HG03342 (cell line): ENCODE data around the gene CALML4.
"Not testable (repeated sequence)": the region's sequence is repeated elsewhere in the genome, so short reads cannot be mapped to it uniquely, and the experiment has no call there.

Experiments
- ATAC-seq: cut with Tn5 transposase; IDR thresholded peaks from one replicate; pipeline ENCODE4 v1.9.1; 2021; ENCODE audit warnings: mild to moderate bottlenecking, moderate library complexity; ENCODE audit not compliant: unreplicated experiment

Gene CALML4

DNA sequence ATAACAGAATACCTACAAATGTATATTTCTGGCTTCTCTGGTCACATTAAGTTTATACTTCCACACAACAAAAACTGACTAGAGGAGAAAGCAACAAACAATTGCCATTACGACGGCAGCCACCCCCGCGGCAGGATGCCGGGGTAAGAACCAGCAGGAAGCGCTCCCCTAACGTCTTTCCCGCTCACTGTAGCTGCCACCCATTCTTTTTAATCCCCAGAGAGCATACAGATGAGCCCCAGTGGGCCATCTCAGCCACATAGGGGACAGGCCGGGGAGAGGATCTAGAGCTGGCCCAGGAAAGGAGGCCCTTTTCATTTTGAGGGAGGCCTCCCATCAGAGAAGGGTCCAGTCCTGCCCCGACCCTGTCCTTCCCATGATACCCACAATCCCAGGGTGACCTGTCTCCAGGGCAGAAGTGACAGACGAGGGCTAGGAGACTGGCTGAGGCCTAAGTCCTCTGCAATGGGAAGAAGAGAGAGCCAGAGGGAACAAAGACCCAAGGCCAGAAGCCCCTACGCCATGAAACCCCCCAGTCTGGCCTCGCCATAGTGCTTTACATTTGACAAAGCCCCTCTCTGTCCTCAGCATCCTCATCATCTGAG lies 3.6 kb upstream of the CALML4 start:
- no peak for ATAC-seq

DNA sequence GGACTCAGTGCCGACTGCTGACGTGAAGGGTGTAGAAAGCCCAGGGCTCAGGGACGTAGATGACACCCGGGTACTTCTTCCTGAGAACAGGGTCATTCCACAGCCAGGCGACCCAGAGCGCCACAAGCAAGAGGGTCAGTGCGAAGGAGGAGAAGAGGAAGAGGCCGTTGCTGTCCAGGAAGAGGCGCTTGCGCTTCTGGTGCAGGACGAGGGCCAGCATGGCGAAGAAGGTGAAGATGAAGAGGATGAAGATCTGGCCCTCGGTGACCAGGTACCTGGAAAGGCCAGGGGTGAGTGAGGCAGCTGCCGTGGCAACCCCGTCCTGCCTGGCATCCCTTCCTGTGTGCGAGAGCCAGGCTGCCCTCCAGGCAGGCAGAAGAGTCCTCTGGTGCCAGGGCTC lies 3.0 kb upstream of the CALML4 start:
- ATAC-seq = no peak

DNA sequence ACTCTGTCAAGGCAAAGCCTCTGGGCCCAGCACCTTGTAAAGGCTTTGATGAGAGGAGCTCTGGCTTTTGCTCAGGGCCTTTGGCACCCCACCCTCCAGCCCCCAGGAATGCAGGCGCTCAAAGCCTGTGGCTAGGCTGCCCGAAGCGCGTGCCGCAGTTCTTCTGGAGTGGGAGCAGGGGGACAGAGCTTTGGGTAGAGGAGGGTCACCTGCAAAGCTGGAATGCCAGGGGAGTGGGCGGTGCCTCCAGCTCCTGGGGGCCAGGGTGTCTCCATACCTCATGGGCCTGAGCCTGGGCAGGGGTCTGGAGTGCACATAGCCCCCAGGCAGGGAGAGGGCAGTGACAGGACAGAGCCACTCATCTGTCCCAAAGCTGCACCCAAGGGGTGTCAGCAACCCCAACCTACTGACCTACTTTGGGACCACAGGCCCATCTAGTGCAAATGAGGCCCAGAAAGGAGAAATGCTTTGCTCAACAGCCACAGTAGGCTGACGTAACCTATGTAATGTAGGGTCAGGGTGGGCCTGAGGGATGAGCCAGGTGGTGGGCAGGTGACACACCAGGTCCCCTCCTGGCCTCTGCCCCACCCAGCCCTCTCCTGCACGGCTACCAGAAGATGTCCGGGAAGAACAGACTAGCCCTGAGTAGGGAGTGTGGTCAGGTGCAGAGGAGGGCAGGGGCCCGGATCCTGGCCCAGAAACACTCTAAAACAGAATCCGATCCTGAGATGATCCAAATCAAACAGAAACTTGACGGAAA lies 2.2 kb upstream of the CALML4 start:
- no peak for ATAC-seq

DNA sequence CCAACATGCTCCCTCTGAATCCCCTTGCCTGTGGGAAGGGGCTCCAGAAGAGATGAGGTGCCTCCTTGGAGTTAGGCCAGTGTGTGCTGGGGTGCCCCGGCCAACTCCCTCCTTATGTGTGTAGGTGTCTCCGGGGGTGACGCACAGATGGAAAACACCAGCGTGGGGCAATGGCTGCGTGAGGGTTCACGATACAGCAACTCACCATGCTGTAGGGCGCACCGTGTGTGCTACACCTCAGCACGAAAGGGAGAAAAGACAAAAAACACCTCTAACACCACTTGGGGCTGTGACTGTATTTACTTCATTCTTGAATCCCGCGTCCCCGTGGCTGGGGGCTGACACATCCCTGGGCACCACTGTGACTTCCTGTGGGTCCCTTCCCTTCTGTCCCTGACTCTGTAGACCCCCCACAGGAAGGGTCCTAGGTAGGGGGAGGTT lies 1.6 kb upstream of the CALML4 start:
- no peak for ATAC-seq

DNA sequence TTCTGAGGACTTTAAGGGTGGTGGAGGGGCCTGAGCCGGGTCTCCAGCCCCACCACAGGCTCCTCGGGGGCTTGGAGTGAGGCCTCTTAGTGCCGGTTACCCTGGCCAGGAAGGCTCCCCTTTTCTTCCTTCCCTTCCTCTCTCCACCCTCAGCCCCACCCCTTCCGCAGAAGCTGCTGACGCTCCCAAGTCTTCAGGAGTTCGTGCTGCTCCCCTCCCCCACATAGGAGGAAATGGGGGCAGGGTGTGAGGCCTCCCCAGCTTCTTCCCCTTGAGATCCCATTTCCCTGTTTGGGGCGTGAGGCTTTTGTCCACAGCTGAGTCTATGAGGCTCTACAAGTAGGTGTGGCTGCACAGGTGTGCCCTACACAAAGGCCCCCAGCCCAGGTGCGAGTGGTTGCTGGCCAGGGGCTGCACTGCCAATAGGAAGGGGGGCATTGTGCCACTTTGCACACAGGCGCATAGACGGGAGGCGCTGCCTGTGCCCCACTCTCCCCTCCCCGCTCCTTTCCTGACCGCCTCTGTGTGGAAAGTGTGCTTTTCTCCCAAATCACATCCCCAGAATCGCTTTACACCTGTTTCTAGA lies 915 bp upstream of the CALML4 start:
- no peak for ATAC-seq

DNA sequence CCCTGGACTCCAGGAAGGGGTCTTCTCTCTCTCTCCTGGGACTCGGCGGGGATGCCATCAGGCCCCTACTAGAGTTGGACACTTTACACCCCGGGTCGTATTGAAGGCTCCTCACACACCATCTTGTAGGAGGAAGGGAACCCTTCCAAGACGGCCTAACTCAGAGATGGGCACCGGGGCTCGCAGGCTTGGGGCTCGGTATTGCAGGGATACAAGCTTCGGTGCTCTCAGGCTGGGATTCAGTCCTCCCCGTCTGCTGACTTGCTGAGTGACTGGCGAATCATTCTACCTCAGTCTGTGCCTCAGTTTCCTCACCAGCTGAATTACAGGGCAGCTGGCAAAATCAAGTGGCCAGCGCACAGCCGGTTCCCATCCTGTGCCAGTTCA lies 419 bp upstream of the CALML4 start:
- no peak for ATAC-seq

DNA sequence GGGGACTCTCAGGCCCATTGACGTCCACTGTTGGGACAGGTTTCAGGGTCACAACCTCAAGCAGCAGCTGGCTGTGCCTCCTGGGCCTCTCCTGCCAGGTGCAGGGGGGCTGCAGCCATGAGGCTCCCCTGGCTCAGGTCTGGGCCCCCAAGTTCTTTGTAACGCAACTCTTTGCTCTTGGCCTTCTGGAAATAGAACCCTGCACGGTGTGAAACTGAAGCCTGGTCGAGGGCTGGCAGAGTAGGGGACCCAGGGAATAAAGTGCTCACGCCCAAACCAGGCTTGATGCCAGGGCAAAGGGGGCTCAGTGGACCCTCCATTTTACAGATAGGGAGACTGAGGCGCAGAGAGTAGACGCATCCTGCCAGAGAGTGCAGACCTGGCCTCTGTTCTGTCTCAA lies 771 bp downstream of the CALML4 start:
- no peak for ATAC-seq

DNA sequence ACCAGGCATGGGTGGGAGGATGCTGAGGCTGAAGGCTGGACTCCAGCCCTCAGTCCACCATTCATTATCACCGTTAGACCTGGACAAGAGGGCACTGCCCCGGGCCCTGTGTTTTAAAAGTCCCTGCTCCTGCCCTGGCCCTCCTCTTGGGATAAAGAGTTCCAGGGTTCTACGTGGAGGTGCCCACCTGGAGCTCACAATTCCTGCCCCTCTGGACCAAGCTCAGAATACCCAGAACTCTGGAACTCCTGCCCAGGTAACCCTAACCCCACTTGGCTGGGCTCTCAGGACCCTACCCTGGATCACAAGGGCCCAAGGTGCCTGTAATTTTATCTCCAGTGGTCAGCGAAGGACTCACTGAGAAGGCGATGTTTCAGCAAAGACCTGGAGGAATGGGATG lies 1.2 kb downstream of the CALML4 start:
- ATAC-seq = no peak

DNA sequence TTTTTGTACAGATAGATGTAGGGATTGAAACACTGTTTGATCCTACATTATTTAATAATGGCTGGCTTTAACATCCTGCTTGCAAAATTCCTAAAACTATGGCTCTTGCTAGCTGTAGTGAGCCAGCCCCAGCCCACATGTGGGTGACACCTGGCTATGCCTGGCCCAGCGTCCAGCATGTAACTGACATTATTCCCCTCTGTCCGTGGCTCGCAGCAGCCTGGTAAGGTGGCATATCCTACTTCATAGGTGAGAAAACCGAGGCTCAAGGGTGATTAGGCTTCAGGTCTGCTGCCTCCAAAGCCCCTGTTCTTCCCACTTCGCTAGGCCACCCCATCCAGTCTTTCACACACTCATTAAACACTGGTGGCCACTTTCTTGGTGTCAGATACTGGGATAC lies 1.6 kb downstream of the CALML4 start:
- no peak for ATAC-seq

DNA sequence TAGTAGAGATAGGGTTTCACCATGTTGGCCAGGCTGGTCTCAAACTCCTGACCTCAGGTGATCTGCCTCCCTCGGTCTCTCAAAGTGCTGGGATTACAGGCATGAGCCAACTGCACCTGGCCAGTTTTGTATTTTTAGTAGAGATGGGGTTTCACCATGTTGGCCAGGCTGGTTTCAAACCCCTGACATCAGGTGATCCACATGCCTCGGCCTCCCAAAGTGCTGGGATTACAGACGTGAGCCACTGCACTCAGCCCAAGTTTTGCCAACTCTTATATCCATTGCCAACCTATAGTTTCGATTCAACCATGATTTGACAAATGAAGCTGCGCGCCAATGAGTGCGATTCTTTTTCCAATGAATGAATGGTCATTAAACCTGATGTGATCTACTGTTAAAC lies 2.1 kb downstream of the CALML4 start:
- not testable (repeated sequence) for ATAC-seq

DNA sequence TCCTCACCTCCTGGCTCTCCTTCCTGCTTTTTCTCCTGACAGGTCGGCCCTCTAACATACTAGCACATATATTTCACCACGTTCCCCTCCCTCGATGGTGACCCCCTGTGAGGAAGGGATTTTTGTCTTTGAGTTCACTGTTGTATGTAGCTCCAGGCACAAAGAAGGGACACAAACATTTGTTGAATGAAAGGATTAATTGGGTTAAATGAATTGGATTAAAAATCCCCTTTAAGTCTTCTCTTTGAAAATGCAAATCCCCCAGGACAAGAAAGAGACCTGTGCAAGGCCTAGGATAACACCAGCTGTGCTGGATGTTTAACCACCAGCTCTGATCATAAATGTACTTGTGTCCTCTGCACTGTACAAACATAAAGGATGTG lies 3.3 kb downstream of the CALML4 start:
- ATAC-seq = no peak

DNA sequence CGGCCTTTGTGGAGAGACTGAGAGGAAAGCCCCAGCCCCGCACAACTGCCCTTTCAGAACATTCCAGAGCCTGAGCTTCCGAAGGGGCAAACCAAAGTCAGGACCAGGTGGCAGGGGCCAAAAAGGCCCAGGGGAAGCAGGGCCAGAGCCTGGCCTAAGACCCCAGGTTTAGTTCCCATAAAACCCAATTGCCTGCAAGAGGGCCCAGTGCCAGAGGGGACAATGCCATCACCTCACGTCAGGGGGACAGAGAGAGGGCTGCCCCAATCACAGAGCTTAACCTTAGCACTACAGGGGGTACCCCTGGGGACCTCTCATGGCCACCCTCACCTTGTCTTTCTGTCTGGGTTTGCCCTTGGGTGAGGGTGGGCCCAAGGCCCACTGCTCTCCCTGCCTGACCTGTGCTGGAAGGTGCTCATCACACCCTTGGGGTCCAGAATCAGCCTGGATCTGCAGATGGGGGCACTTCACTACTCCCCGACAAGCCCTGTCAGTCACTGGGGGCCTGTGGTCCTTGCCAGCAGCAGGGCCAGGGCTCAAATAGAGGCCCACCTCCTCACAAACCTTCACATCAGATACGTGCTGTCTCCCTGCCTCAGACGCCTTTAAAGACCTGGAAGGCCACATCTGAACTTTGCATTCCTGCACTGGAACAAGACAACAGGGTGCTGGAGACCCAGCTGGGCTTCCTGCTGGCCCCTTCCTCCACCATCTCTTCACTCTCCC lies 3.8 kb downstream of the CALML4 start:
- ATAC-seq = no peak

DNA sequence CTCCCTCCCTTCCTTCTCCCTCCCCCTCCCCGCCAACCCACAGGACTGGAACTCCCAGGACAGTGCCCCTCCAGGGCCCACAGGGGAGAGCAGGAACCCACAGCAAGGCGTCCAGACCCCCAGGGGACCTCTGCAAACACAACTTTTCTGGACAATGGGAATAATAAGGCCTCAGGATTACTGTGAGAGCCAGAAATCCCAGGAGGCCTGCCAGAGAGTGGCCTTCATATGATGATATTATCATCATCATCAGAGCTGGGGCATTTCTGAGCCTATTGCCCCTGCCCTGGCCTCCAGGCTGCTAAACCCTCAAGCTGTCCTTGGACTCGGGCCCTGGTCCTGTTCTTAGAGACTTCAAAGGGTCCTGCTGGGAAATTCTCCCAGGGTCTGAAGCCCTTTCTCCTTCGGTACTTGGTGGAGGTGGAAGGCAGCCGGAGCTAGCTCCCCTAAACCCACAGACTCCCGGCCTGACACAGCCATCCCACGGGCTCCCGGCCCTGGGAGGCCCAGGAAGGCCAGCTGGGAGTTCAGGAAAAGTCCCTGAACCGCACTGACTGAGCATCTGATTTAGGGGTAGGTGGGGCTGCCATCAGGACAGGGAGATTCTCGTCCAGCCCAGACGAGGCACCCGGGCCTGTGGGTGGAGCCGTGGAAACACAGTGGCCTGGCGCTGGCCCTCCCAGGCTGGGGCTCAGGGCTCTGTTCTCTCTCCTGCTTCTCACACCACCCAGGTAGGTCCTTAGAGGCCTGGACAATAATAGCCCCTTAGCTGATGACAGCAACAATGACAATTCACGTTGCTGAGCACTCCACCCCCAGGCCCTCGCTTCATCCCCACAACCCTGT lies 4.9 kb downstream of the CALML4 start:
- ATAC-seq = no peak

DNA sequence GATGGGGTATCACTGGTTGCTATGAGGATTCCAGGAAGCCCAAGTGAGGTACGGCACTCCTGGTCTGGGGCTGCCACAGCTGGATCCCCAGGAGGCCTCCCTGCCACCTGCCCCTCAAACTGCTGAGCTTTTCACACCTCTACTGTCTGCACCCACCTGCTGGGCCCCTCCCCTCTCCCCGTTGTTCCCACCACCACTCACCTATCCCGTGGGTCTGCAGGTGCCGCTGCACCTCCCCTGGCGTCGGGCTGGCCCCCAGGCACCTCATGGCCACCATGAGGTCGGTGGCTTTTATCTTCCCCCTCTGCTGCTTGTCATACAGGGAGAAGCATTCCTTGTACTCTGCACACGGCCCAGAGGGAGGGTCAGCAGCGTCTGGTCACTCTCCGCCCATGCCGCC lies 5.8 kb downstream of the CALML4 start:
- no peak for ATAC-seq

DNA sequence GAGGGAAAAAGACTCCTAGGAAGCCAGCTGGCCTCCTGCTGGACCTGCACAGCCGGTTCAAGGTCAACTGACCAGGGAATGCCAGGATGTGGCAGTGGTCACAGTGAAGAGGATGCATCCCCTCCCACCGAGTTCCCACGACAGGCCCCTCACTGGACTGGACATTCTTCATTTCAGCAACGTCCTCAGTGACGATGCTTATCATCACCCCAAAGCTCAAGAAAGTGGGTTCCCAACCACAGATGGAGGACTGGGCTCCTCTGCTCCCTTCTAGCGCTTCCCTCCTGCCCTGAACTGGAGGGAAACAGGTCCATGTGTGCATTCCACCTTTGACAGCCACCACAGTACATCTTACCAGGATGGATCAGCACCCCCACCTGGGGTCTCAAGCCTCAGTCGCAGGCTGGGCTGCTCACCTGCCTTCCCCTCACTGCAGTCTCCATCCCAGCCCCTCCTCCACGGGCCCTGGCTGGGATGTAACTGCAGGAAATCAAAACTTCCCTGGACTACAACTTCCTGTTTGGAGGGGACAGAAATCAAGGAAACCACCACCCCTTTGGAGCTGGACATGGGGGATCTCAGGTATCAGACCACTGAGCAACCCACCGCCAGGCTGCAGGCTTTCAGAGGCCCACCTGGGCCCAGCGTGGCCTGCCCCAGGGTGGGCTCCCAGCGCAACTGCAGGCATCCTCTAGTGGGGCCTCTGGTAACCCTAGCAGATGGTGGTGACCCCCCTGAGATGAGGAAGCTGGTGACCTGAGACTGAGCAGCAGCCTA lies 7.3 kb downstream of the CALML4 start:
- no peak for ATAC-seq

DNA sequence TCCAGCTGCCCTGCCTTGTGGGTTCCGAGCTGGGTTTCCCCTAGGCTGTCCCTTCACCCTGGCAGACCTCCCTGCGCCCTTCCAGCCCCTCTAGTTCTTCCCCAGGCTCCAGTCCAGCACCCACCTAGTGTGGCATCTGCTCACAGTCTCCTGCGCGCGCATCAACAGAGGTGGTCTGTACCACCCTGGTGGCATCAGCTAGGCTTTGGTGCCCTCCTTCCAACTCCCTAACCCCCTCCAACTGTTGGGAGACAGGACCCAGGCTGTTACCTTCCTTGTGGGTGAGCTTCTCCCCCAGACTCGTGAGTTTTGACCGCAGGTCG lies 8.0 kb downstream of the CALML4 start:
- no peak for ATAC-seq

DNA sequence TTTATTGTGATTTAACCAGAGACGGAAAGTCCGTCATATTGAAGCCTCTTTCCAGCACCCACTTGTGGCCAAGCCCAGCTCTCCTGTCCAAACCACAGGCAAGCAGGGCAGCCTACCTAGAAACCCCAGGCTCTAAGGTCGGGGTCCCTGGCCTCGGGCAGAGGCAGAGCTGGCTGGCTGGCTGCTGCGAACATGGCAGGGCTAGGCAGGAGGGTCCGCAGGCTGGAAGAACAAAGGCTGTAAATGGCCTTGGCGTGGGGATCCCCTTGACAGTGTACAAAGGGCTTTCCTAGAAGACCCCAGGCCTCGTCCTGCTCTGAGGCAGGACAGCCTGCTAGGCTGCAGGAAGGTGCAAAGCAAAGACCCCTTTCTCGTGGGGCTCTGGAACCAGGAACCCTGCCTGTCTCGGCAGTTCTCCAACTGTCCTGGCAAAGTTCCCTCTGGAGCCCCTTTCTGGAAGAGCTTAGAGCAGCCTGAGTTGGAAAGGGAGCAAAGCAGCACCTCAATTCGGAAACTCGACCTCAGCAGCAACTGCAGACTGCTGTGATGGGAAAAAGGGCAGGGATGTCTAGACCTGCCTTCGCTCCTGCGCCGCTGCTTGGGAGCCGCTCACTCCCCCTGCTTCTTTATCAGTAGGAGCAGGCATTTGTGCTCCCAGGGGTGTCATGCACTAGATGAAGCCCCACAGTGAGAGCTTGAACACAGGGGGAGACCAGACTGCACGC lies 8.5 kb downstream of the CALML4 start:
- ATAC-seq = no peak

DNA sequence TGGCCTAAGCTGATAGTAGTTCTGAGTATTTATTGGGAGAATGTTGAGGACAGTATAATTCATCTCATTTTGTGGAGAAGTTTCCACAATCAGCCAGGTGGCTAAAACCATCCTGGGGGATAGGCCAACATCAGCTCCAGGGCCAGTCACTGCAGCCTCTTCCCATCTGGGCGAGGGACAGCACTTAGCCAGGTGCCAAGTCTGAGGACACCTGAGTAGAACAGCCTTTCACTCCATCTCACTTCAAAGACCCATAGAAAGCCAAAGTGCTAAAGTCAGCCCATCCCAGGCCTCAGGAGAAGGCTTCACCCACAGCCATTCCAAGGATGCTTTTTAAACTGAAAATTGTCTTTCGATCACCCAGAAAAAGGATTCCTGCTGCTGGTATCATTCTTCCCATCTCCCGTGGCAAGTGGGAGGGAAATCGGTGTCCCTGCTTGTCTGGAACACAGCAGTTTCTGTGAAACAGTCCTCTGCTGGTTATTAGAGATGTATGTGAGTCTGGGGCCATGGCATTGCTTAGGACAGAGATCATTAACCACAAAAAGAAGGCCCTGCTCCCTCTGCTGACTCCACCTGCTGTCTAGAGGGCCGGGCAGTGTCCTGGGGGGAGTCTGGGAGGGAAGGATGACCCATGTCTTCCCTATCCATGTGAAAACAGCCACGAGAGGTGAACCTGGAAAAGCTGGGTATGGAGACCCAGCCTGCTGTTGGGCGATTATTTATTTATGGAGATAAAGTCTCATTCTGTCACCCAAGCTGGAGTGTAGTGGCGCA lies 9.6 kb downstream of the CALML4 start:
- no peak for ATAC-seq
